Body of pancreas (tissue), 4 donors: ENCODE measurements around the gene RNF213. TPM values are rescaled to one million over a fixed set of nuclear protein-coding genes. Genes with fewer than 3 reads are reported as not detected.

ENCODE experiments used
- ATAC-seq: fragments of 150-250 bp; one replicate; pipeline ENCODE4 v1.9.1; 2016
- DNase-seq, 4 donors: peaks; one replicate each; pipeline ENCODE4 v3.0.0-alpha.2; 2019
- H3K27ac ChIP-seq, 4 donors: fragments of 200-600 bp; sonication (generic); 1 replicate in 3 of 4; 2 replicates in 1 of 4; pipeline versions ENCODE4 v1.5.1 to v1.6.1; 2016 to 2019; ENCODE audit warnings: mild to moderate bottlenecking in 1 of 4, mixed read lengths in 1 of 4, moderate library complexity in 1 of 4
- H3K27me3 ChIP-seq, 2 donors: fragments of 200-600 bp; sonication (generic); one replicate each; pipeline ENCODE4 v1.6.0; 2016; ENCODE audit warnings: mild to moderate bottlenecking in 1 of 2
- H3K36me3 ChIP-seq, 2 donors: fragments of 200-600 bp; sonication (generic); replicated peaks in 1 of 2; 2 replicates each; pipeline ENCODE4 v1.5.1; 2016; ENCODE audit warnings: low read depth in 2 of 2; ENCODE audit not compliant: insufficient read depth in 1 of 2
- H3K4me1 ChIP-seq: fragments of 200-600 bp; sonication (generic); one replicate; pipeline ENCODE4 v1.6.0; 2016
- H3K4me3 ChIP-seq, 2 donors: fragments of 200-600 bp; sonication (generic); 1 replicate in 1 of 2; 2 replicates in 1 of 2; pipeline ENCODE4 v1.5.1; 2016 to 2019
- H3K9me3 ChIP-seq, 3 donors: fragments of 200-600 bp; sonication (generic); 1 replicate in 2 of 3; 2 replicates in 1 of 3; pipeline ENCODE4 v1.5.1; 2016
- CTCF ChIP-seq, 7 experiments: fragments of 450-650 bp in 4 of 7; fragments of 200-600 bp in 3 of 7; sonication (generic) in 3 of 7; IDR thresholded peaks; one replicate each; pipeline ENCODE4 v1.5.1; 2016 to 2019; ENCODE audit warnings: antibody characterized with exemption in 7 of 7
- POLR2A ChIP-seq, 3 donors: fragments of 450-650 bp; IDR thresholded peaks; one replicate each; pipeline ENCODE4 v1.6.1; 2016; ENCODE audit warnings: antibody characterized with exemption in 3 of 3, mild to moderate bottlenecking in 2 of 3
- WGBS, 2 donors: methylation state at CpG; one replicate each; pipeline ENCODE4 v1.1.5; 2017; 5-methylcytosine and 5-hydroxymethylcytosine counted together
- intact Hi-C: fragments of 100-400 bp; cut with DNase I; formaldehyde crosslinking; loops from one replicate; pipeline ENCODE4 v1.15.1; 2023
- total RNA-seq, 2 donors: library from RNA; depleted of rRNA; stranded (reverse); fragments of >200 nt; gene quantifications; one replicate each; pipeline ENCODE4 v1.1.0, GENCODE V29; 2016

RNF213 gene
- total RNA-seq, 2 donors from 2014 or later = 60.7 to 69.5 TPM

- no peak overlapping the region for H3K27ac ChIP-seq
- peaks cover 0 to 34% of the 10 kb centered on the region in 2 donors for H3K36me3 ChIP-seq
- no peak for DNase-seq
- no peaks in the 10 kb centered on the region for H3K9me3 ChIP-seq
- WGBS, 2 donors = 77 to 83% methylated on average over 4 of the region's 4 CpGs
- intact Hi-C loops = no loop called here
- TF ChIP-seq CTCF (IDR thresholded peaks at IDR 0.05) (no peak), POLR2A (IDR thresholded peaks at IDR 0.05) (no peak)
- no peak overlapping the region for H3K4me3 ChIP-seq
- H3K27me3 ChIP-seq = no peaks in the 10 kb centered on the region
- H3K4me1 ChIP-seq = no peaks in the 10 kb centered on the region
- ATAC-seq = no peak
Observed at GRCh38 chr17:80319999-80320344, 59.3 kb downstream of the RNF213 start.

GRCh38 chr17:80320496-80320895 is 59.8 kb downstream of the RNF213 start:
- no peaks in the 10 kb centered on the region for H3K4me1 ChIP-seq
- WGBS, 2 donors = 96 to 98% methylated on average over 15 of the region's 15 CpGs
- H3K9me3 ChIP-seq = no peaks in the 10 kb centered on the region
- ATAC-seq (no peak), DNase-seq (no peak)
- H3K27me3 ChIP-seq = no peaks in the 10 kb centered on the region
- H3K4me3 ChIP-seq = no peak overlapping the region
- intact Hi-C loops = no loop called here
- no peak for TF ChIP-seq CTCF (IDR thresholded peaks at IDR 0.05)
- no peak for TF ChIP-seq POLR2A (IDR thresholded peaks at IDR 0.05)
- peaks cover 0 to 38% of the 10 kb centered on the region in 2 donors for H3K36me3 ChIP-seq
- no peak overlapping the region for H3K27ac ChIP-seq

- ATAC-seq = no peak
- Histone ChIP-seq H3K4me1 (no peaks in the 10 kb centered on the region), H3K9me3 (no peaks in the 10 kb centered on the region), H3K36me3 (peaks cover 0 to 31% of the 10 kb centered on the region in 2 donors), H3K27ac (no peak overlapping the region), H3K27me3 (no peaks in the 10 kb centered on the region), H3K4me3 (no peak overlapping the region)
- intact Hi-C loops = no loop called here
- 94% methylated on average over 1 of the region's 1 CpG for WGBS, 2 donors
- no peak for TF ChIP-seq POLR2A (IDR thresholded peaks at IDR 0.05)
- TF ChIP-seq CTCF (IDR thresholded peaks at IDR 0.05) = no peak
- DNase-seq = no peak
Observed at GRCh38 chr17:80322864-80323263, 62.2 kb downstream of the RNF213 start.

GRCh38 chr17:80323982-80324381 is 63.3 kb downstream of the RNF213 start:
- intact Hi-C loops = no loop called here
- Histone ChIP-seq H3K9me3 (no peaks in the 10 kb centered on the region), H3K27ac (no peak overlapping the region), H3K36me3 (peaks cover 0 to 30% of the 10 kb centered on the region in 2 donors), H3K4me3 (no peak overlapping the region), H3K27me3 (no peaks in the 10 kb centered on the region), H3K4me1 (no peaks in the 10 kb centered on the region)
- ATAC-seq = no peak
- TF ChIP-seq POLR2A (IDR thresholded peaks at IDR 0.05) (no peak), CTCF (IDR thresholded peaks at IDR 0.05) (no peak)
- no peak for DNase-seq
- WGBS, 2 donors = 85 to 86% methylated on average over 3 of the region's 3 CpGs

- Histone ChIP-seq H3K4me1 (no peaks in the 10 kb centered on the region), H3K36me3 (peaks cover 0 to 22% of the 10 kb centered on the region in 2 donors), H3K4me3 (no peak overlapping the region), H3K9me3 (no peaks in the 10 kb centered on the region), H3K27me3 (no peaks in the 10 kb centered on the region), H3K27ac (no peak overlapping the region)
- no peak for ATAC-seq
- peak in 1 of 4 donors; percentile 8 for DNase-seq
- intact Hi-C loops = no loop called here
- TF ChIP-seq CTCF (IDR thresholded peaks at IDR 0.05) (no peak), POLR2A (IDR thresholded peaks at IDR 0.05) (no peak)
- WGBS, 2 donors = 69 to 73% methylated on average over 10 of the region's 10 CpGs
Observed at GRCh38 chr17:80327518-80327917, 66.9 kb downstream of the RNF213 start.
